Fibroblast of villous mesenchyme (primary cell): Measurements from ENCODE around the gene USP37. TPM values are rescaled to one million over a fixed set of nuclear protein-coding genes. Genes with fewer than 3 reads are reported as not detected.

ENCODE experiments used
- DNase-seq: peaks from one replicate; pipeline ENCODE4 v3.0.0-alpha.2; 2010; ENCODE audit warnings: low read depth
- H3K4me3 ChIP-seq: 2 replicates; pipeline ENCODE4 v1.5.1; 2011; ENCODE audit warnings: low read depth, mild to moderate bottlenecking, low read length
- CTCF ChIP-seq: IDR thresholded peaks from 2 replicates; pipeline ENCODE4 v1.5.1; 2012; ENCODE audit warnings: low read depth, mild to moderate bottlenecking, low read length; ENCODE audit not compliant: insufficient read depth
- total RNA-seq: library from RNA; depleted of rRNA; stranded (reverse); fragments of >200 nt; gene quantifications from 2 replicates; pipeline ENCODE4 v1.2.3, GENCODE V29; 2012

USP37 gene
- total RNA-seq, 1 donor, result 21.2 TPM

GRCh38 chr2:218479595-218479994 lies 88.6 kb downstream of the USP37 start:
- no peak for DNase-seq
- TF ChIP-seq CTCF, result no peak
- H3K4me3 ChIP-seq, result no peak overlapping the region

- TF ChIP-seq CTCF, result no peak
- no peak overlapping the region for H3K4me3 ChIP-seq
- DNase-seq, result no peak
Measured at GRCh38 chr2:218478544-218478943, 89.6 kb downstream of the USP37 start.

GRCh38 chr2:218477247-218477646 lies 90.9 kb downstream of the USP37 start:
- no peak for DNase-seq
- no peak overlapping the region for H3K4me3 ChIP-seq
- no peak for TF ChIP-seq CTCF

GRCh38 chr2:218476676-218477075 lies 91.5 kb downstream of the USP37 start:
- no peak for TF ChIP-seq CTCF
- peak; percentile 78 for DNase-seq
- H3K4me3 ChIP-seq, result no peak overlapping the region

GRCh38 chr2:218474527-218474926 lies 93.6 kb downstream of the USP37 start:
- TF ChIP-seq CTCF, result no peak
- H3K4me3 ChIP-seq, result no peak overlapping the region
- peak; percentile 13 for DNase-seq

- H3K4me3 ChIP-seq, result no peak overlapping the region
- DNase-seq, result no peak
- no peak for TF ChIP-seq CTCF
Measured at GRCh38 chr2:218472988-218473387, 95.2 kb downstream of the USP37 start.

- no peak overlapping the region for H3K4me3 ChIP-seq
- no peak for DNase-seq
- TF ChIP-seq CTCF, result no peak
Measured at GRCh38 chr2:218471982-218472381, 96.2 kb downstream of the USP37 start.
